ENCODE measurements around the gene IFT81.
A peak's percentile ranks its signal among the peaks of the same experiment; 100 is the strongest.
"Not testable (repeated sequence)": the region's sequence is repeated elsewhere in the genome, so short reads cannot be mapped to it uniquely, and the experiment has no call there.

Gene IFT81, protein sequence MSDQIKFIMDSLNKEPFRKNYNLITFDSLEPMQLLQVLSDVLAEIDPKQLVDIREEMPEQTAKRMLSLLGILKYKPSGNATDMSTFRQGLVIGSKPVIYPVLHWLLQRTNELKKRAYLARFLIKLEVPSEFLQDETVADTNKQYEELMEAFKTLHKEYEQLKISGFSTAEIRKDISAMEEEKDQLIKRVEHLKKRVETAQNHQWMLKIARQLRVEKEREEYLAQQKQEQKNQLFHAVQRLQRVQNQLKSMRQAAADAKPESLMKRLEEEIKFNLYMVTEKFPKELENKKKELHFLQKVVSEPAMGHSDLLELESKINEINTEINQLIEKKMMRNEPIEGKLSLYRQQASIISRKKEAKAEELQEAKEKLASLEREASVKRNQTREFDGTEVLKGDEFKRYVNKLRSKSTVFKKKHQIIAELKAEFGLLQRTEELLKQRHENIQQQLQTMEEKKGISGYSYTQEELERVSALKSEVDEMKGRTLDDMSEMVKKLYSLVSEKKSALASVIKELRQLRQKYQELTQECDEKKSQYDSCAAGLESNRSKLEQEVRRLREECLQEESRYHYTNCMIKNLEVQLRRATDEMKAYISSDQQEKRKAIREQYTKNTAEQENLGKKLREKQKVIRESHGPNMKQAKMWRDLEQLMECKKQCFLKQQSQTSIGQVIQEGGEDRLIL

DNA sequence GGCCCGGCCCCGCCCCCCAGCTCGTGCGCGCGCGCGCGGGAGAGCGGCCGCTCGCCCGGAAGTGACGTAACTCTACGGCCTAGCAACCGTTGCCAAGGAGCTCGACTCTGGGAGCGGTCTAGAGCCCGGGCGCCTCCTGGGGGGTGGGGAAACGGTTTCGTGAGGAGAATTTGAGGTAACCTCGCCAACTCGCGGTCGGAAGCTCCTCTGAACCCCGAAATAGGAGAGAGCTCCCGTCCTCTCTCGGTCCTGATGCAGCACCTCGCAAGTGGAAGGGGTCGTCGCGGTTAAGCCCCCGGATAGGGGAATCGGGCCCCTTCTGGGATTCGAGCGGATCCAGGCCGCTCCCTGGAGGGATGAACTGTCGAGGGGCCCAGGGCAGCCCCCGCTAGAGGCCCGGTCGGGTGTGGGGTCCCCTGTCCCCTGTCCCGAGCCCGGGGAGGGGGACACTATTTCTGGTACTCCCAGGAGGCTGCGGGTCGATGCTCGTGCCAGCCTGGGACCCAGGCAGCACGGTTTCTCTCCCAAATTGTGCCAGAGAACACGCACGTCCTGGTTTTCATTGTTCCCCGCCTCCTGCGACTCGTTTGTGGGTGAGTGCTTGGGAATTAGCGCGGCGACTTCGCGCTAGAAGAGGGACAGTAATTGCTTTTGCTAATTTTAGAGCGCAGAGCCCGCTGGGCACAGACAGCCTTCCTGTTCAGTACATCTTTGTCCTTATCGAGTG lies at the start of gene IFT81:
IFT81 (plus strand) TSS at position 89 of the 727 bp plus-strand sequence. CDS start 3,024 bp downstream, outside the sequence.
- DNase-seq = peak; percentile 98

DNA sequence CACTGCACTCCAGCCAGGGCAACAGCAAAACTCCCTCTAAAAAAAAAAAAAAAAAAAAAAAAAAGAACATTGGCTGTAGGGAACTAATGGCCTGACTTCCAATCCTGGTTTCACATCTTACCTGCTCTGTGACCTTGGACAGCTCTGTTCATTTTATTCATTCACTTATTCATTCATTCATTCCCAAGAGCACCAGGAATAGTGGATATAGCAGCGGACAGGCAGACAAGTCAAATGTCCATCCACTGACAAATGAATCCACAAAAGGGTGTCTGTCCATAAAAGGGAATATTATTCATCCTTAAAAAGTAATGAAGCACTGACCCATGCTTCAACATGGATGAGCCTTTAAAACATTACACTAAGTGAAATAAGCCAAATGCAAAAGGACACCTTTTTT lies 48.3 kb upstream of the IFT81 start:
- no peak for DNase-seq

DNA sequence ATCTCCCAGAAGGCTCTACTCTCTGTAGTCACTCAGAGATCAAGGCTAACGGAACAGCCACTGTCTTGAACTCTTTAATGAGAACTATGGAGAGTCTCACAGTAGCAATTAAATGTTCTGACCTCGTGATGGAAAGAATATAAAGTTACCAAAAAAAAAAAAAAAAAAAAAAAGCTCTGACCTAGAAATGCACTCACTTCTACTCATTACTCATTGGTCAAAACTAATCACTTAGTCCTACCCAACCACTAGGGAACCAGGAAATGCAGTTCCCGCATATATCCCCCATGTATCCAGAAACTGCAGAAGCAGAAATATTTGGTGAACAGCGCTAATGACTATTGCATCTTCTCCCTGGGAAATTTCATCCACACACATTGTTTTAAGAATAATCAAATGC lies 46.4 kb upstream of the IFT81 start:
- DNase-seq = no peak

DNA sequence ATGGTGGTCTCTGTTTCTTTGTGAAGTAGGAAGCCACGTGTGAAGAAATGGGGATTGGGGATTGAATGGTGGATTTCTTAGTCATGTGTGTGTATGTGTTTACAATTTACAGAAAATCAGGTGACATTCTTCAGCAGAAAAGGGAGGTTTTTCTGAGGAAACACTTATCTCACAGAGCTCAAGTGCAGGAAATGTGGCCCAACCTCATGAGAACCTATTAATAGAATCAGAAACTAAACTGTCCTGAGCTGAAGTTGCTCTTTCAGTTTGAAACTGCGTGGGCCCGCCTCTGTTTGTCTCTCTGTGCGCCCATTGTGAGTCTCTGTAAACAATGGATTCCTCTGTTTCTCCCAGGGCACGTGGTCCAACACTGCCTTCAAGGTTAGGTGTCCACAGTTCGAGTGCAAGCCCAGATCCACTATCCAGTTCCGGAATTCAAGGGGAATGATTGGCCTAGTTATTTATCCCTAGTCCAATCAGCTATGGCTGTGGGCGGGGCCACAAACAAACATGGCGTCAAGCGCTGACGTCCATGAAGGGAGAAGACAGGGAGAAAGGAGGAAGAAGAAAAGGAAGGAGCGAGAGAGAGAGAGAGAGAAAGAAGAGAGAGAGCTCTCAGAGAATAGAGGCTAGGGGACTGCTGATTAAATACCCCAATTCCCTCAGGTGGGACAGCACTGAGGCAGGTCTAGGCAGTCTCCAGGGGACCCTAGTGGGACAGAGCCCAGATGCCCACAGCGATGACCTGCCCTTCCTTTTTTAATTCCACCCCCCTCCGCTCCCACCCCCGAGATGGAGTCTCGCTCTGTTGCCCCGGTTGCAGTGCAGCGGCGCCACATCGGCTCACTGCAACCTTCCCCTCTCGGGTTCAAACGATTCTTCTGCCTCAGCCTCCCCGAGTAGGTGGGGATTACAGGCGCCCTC lies 44.4 kb upstream of the IFT81 start:
- DNase-seq = peak; percentile 91

DNA sequence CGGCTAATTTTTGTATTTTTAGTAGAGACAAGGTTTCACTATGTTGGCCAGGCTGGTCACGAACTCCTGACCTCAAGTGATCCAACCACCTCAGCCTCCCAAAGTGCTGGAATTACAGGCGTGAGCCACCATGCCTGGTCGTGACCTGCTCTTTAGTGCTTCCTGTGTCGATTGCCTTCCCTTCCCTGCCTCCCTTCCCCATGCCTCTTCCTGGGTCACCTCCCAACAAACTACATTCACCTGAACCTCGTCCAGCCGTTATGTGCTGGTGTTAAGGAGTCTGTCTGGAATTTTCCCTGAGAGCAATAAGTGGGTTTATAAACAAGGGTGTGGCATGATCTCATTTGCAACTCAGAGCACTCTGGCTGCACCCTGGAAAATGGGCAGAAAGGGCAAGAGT lies 43.7 kb upstream of the IFT81 start:
- DNase-seq = no peak

DNA sequence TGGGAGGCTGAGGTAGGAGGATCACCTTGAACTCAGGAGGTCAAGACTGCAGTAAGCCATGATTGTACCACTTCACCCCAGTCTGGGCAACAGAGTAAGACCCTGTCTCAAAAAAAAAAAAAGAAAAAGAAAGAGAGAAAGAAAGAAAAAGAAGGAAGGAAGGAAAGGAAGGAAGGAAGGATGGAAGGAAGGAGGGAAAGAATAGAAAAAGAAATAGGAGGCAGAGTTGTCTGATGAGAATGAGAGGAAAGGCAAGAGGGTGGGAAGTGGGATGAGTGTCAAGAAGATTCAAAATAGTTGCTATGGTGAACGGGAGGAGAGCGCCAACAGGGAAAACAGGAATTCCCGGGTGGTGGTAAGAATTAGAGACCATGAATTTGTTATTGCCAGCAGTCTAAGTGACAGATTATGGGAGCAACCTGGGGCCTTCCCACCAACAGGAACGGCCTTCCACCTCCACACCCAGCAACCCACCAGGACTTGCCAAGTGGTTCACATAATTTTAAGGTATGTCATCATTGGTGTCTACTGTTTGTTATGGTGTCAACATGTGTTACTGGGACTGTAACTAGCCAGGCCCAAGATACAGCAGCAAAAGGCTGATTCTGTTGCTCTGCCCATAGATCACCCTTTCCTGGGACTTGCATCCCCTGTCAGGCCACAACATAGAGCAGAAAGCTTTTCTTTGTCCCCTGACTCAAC lies 39.7 kb upstream of the IFT81 start:
- DNase-seq = no peak

DNA sequence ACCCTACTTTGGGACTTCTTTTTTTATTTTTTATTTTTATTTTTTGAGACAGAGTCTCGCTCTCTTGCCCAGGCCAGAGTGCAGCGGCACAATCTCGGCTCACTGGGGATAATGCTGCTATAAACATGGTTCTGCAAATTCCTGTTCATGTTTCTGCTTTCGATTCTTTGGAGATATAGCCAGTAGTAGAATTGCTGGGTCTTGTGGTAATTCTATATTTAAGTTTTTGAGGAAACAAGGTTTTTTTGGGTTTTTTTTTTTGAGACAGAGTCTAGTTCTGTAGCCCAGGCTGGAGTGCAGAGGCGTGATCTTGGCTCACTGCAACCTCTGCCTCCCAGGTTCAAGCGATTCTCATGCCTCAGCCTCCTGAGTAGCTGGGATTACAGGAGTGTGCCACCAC lies 35.9 kb upstream of the IFT81 start:
- not testable (repeated sequence) for DNase-seq

DNA sequence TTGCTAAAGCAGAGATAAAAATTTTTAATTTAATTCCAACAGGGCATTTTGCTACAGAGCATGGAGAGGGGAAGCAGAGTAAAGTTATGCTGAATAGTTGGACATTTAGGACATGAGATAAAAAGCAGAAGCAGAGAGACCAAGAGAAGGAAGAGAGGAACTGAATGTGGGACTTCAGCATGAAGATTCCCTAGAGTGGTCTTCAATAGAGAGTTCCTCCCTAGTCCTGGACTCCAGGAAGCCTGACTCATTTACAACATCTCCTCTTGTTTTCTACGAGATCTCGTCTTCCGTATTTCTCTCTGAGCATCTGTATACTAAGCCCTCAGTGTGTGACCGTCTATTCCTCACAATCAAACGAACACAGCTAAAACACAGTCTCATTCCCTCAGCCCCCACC lies 35.2 kb upstream of the IFT81 start:
- no peak for DNase-seq

DNA sequence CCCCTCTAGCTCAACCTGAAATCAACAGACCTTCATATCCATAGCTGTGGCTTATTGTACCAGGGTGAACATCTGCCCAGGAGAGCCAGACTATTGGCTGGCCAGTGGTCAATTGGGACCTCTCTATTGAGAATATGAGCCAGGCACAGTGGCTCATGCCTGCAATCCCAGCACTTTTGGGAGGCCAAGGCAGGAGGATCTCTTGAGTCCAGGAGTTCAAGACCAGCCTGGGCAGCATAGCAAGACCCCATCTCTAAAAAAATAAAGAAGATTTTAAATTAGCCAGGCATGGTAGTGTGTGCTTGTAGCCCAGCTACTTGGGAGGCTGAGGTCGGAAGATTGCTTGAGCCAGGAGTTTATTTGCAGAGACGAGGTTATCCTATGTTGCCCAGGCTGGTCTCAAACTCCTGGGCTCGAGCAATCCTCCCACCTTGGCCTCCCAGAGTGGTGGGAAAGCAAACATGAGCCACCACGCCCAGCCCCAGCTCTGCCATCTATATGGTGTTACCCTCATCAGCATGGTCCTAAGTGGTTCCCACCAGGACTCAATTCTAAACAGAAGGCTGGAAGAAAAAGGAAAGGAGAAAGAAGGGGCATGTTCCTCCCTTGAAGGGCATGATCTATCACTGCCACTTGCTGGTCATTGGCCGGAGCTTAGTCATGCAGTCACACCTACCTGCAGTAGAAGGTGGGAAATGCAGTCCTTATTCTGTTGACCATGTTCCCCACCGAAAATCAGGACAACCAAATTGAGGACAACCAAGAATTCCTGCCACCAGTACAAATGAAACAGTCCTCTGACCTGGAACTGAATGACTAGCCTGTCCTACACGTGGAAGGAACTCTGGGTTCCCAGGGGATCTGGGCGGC lies 33.7 kb upstream of the IFT81 start:
- DNase-seq = no peak

DNA sequence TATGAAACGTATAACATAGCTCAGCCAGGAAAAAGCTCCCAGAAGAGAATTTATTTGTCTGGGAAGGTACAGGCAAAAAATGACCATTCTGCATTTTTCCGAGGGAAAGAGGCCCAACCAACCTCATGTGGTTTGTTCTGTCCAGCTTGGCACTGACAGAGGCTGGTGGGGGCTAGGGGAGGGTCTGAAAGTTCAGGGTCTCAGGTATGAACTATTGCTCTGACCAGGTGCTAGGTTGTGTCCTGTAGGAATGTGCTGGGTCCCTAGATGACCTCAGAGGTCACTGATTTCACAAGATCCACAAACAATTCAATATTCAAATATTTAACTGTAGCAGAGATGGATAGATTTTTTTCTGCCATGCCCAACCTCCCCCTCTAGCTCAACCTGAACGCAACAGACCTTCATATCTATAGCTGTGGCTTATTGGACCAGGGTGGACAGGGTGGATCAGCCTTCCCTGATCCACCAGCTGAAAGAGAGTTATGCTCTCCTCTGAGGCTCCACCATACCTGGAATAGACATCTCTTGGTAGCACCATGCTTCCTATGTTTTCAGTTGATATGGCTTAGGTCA lies 32.9 kb upstream of the IFT81 start:
- DNase-seq = no peak

DNA sequence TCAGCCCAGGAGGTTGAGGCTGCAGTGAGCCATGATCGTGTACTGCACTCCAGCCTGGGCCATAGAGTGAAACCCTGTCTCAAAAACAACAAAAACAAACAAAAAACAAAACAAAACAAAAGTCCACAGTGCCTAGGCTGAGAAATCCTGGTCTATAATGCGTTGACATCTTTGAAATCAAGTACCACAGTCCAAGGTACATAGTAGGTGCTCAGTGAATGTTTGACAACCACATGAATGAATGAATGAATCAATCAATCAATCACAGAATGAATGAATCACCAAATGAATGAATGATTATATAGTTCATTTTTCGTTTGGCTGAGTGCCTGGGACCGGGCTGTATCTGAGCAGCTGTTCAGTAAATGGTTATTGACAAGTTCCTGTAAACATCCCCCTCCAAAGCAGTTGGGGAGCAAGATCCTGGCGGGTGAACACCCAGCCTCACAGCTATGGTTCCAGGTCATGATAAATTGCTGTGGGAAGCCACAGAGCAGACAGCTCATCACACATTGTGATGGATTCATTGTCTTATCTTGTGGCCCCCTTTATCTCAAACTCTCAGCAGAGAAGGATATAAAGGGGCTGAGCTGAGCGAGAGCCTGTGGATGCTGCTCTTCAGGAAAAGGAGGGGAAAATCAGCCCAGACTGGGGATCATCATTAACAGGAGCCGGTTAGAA lies 30.4 kb upstream of the IFT81 start:
- no peak for DNase-seq

DNA sequence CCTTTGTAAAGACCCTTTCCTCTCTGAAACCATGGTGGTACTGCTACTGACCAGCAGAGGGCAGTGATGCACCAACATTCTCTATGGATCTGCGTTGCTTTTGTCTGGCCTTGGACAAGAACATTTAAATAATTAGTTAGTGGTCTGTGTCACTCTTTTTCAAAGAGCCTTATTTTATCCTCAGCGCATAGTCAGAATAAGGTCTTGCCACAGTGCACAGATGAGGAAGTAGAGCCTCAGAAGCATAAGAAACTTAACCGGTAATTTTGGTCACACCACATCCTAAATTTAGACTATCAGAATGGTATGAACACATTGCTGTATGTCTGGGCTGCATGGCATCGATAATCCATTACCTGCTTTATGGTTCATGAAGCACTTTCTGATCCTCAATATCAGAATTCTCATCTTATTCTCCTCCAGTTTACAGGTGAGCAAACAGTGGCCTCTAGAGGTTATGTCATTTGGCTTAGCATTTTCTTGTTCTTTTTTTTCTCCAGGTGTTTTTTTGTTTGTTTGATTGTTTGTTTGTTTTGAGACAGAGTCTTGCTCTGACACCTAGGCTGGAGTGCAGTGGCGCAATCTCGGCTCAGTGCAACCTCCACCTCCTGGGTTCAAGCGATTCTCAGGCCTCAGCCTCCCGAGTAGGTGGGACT lies 23.7 kb upstream of the IFT81 start:
- peak; percentile 72 for DNase-seq

DNA sequence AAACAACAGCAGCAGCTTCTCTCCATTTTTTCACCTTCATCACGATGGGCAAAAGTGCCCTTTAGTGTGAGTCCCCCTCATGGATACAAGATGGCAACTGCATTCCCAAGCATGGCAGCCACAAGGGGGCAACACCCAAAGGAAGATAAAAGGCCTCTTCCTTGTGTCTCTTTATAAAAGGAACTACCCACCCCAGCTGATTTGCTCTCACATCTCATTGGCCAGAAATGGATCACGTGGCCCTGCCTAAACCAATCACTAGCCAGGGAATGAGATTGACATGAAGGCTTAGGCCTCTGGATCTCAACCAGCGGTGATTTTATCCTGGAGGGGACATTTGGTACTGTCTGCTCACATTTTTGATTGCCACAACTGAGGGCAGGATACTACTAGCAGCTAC lies 21.9 kb upstream of the IFT81 start:
- peak; percentile 43 for DNase-seq

DNA sequence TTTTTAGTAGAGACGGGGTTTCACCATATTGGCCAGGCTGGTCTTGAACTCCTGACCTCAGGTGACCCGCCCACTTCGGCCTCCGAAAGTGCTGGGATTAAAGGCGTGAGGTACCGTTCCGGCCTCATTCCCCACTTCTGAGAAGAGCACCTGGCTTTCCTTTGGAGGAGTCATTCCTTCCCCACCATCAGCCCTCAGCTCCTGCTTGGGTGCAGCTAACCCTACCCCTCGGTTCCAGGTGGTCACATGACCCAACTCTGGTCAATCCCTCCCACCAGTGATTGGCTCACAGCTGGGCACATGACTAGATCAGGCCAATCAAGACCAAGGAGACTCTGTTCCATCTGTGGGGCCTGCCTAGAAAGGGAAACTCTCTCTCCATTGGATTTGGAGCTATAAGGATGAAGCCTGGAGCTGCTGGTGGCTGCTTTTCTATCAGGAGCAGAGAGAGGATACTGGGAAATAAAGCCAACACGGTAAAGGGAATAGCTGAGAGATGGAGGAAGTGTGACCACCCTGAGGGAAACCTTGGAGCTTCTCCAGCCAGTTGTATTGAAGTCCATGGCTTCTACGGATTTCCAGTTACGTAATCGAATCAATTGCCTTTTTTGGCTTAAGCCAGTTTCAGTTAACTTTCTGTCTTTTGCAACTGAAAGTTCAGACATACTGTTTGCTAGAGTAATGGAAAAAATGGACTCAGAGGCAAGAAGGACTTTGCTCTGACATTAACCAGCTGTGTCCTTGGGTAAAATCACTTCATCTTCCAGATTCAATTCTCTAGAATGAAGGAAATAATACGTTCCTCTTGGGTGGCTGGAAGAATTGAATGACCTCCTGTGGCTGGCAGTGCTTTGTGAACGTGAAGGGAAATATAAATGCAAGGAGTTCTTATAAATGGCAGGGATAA lies 19.7 kb upstream of the IFT81 start:
- DNase-seq = no peak

DNA sequence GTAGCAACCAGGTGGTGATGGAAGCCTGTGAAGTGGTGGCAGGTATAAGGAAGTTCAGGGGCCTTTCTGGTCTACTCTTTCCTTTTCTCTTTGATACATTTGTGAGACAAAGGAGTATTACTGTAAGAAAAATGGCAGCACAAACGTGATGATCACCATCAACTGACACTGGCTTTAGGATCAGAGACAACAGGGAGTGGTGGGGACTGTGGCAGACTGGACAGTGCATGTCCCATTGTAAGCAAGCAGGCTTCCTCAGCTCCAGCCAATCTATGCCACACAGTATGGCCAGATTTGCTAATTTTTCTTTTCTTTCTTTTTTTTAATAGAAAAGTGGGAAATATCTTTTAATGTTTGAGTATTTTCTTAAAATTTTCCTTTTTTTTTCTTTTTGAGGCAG lies 19.0 kb upstream of the IFT81 start:
- DNase-seq = no peak

DNA sequence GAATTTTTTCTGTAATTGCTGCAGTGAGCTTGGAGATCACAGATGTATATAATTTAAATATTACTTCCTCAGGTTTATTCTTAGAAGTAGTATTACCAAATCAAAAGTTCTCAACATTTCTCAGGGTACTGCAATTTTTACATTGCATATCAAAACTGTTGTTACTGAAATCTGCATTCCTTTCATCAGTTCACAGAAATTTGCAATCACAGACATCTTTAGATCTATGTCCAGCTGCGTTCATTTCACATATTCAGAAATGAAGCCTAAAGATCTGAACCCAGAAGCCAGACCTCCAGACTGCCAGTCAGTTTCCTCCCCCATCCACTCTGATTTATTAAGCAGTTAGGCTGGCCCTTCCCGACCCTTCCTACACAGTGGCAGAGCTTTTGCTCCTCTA lies 18.2 kb upstream of the IFT81 start:
- no peak for DNase-seq

DNA sequence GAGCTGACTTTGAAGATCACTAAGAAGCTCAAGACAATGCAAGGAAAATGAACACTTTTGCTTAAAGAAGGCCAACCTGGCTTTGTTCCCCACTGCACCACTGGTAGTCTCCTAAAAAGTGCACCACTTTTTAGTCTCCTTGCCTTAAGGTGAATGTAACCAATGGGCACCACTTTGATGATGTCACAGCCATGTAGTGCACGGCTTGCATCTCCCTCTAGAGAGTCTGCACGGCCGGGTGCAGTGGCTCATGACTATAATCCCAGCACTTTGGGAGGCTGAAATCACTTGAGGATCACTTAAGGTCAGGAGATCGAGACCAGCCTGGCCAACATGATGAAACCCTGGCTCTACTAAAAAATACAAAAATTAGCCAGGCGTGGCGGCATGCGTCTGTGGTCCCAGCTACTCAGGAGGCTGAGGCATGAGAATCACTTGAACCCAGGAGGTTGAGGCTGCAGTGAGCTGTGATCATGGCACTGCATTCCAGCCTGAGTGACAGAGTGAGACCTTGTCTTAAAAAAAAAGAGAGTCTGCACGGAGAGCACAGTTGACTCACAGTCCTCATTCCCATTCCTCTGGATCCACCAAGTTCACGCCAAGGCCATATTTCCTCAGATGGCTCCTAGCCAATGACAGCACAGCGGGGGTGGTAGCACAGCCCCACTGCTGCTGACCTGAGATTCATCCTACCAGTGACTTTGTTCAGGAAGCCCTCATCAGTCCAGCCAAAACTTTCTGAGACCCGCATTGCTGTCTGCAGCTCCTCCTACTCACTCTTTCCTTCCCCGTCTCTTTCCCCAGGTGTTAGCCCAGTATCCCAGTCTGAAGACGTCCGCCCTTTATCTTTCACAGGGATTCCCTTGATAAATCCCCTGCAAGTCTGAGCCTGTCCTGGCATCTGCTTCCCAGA lies 16.5 kb upstream of the IFT81 start:
- DNase-seq = no peak
